ENCODE results near the gene UGGT2. TPM values are rescaled to one million over a fixed set of nuclear protein-coding genes. Genes with fewer than 3 reads are reported as not detected.

UGGT2 gene
- total and polyA plus RNA-seq, 9 of the 15 experiments (the other 6 are each of a cell fraction or from before 2014, with no cell fraction given): 3.5 to 24.5 (median 18.3) TPM

DNA sequence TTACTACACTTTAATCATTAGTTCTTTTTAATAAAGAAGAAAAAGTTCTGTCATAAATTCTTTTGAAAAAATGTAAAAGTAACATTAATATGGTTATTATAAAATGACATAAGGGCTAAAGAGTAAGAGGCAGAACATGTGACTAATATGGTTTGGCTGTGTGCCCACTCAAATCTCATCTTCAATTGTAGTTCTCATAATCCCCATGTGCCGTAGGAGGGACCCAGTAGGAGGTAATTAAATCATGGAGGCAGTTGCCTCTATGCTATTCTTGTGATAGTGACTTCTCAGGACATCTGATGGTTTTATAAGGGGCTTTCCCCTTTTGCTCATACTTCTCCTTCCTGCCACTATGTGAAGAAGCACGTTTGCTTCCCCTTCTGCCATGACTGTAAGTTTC lies 104.5 kb downstream of the UGGT2 start (continued):
- TF ChIP-seq BCL6 (CRISPR knock-in tag; IDR thresholded peaks at IDR 0.05): no peak

DNA sequence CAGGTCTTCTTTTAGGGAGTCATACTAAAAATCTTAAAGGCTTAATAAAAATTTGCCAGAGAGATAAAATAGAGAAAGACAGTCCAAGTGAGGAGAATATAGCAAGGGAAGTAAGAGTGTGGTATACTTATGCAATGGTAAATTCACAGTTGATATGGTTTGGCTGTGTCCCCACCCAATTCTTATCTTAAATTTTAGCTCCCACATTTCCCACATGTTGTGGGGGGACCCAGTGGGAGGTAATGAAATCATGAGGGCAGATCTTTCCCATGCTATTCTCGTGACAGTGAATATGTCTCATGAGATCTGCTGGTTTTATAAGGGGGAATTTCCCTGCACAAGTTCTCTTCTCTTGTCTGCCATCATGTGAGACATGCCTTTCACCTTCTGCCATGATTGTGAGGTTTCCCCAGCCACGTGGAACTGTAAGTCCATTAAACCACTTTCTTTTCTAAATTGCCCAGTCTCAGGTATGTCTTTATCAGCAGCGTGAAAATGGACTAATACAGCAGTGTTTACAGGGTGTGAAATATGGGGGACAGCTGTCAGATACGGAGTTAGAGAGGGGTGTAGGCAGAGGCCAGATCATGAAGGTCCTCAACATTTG lies 115.4 kb downstream of the UGGT2 start:
- Histone ChIP-seq H3K79me2 (ENCODE audit: control insufficient read depth, insufficient read depth, low read length) (no peaks in the 10 kb centered on the region), H3K9me3 (replicated peaks; ENCODE audit: control insufficient read depth, insufficient read depth, low read depth, low read length) (no peaks in the 10 kb centered on the region), H3K9me1 (ENCODE audit: control insufficient read depth, insufficient read depth, low read length) (no peaks in the 10 kb centered on the region), H3K27ac (ENCODE audit: extremely low read depth, low read depth, low read length) (no peak overlapping the region; the same call in 2 of the 3 replicates), H3K4me1 (replicated peaks in 1 of 2; ENCODE audit: control insufficient read depth in 2 of 2, insufficient read depth in 2 of 2, low read length in 2 of 2) (no peaks in the 10 kb centered on the region; a peak in 2 of 5 replicates), H3K9ac (ENCODE audit: insufficient read depth in 1 of 2, low read depth in 2 of 2, low read length in 2 of 2) (no peak overlapping the region), H3K36me3 (ENCODE audit: control insufficient read depth, insufficient read depth, low read length) (peaks cover 43% of the 10 kb centered on the region; the same call in 2 of the 3 replicates), H2AFZ (ENCODE audit: low read depth, low read length) (0 out of 2 replicates have a peak overlapping the region, but pooled peaks have one; percentile 32), H4K20me1 (replicated peaks; ENCODE audit: control insufficient read depth, insufficient read depth, low read length) (no peaks in the 10 kb centered on the region), H3K4me2 (ENCODE audit: insufficient read depth, low read length) (no peak overlapping the region), H3K4me3 (no peak overlapping the region), H3K27me3 (ENCODE audit: control insufficient read depth in 2 of 2, insufficient read depth in 2 of 2, low read length in 2 of 2) (no peaks in the 10 kb centered on the region)
- WGBS (ENCODE audit: insufficient coverage, low coverage, missing lambda C conversion rate): 36% methylated on average over 4 of the region's 4 CpGs
- ChIA-PET POLR2A (no interaction called here), CTCF (ENCODE audit: low intra/inter-chr PET ratio) (no interaction called here)
- no peak for FAIRE-seq
- no TSS peak for BruUV-seq (replicated peaks)
- peak; percentile 51 for ATAC-seq
- in situ Hi-C loops (cut with MboI) (no loop called here), intact Hi-C loops (cut with micrococcal nuclease) (no loop called here)
- peak in 1 of 4 experiments; percentile 26 for DNase-seq (ENCODE audit: extremely low read depth in 1 of 4, low spot score in 3 of 4)
- TF ChIP-seq TSC22D4 (tag; IDR thresholded peaks at IDR 0.05) (no peak), YY1 (IDR thresholded peaks at IDR 0.05; ENCODE audit: borderline replicate concordance in 1 of 3, control insufficient read depth in 1 of 3, extremely low read depth in 1 of 3, insufficient read depth in 3 of 3, insufficient read length in 1 of 3, insufficient replicate concordance in 2 of 3, low read depth in 1 of 3, low read length in 2 of 3) (no peak), STAT5A (IDR thresholded peaks at IDR 0.05; ENCODE audit: borderline replicate concordance, low read length) (no peak), ZNF644 (tag; IDR thresholded peaks at IDR 0.05; ENCODE audit: low read depth) (no peak), L3MBTL2 (IDR thresholded peaks at IDR 0.05) (peak; percentile 66; the same call in 1 of the 2 replicates), SPI1 (IDR thresholded peaks at IDR 0.05; ENCODE audit: borderline replicate concordance, low read depth, low read length) (no peak), ZNF75A (CRISPR knock-in tag; IDR thresholded peaks at IDR 0.05) (peak; percentile 85)
- TF ChIP-seq, protein P1, sequence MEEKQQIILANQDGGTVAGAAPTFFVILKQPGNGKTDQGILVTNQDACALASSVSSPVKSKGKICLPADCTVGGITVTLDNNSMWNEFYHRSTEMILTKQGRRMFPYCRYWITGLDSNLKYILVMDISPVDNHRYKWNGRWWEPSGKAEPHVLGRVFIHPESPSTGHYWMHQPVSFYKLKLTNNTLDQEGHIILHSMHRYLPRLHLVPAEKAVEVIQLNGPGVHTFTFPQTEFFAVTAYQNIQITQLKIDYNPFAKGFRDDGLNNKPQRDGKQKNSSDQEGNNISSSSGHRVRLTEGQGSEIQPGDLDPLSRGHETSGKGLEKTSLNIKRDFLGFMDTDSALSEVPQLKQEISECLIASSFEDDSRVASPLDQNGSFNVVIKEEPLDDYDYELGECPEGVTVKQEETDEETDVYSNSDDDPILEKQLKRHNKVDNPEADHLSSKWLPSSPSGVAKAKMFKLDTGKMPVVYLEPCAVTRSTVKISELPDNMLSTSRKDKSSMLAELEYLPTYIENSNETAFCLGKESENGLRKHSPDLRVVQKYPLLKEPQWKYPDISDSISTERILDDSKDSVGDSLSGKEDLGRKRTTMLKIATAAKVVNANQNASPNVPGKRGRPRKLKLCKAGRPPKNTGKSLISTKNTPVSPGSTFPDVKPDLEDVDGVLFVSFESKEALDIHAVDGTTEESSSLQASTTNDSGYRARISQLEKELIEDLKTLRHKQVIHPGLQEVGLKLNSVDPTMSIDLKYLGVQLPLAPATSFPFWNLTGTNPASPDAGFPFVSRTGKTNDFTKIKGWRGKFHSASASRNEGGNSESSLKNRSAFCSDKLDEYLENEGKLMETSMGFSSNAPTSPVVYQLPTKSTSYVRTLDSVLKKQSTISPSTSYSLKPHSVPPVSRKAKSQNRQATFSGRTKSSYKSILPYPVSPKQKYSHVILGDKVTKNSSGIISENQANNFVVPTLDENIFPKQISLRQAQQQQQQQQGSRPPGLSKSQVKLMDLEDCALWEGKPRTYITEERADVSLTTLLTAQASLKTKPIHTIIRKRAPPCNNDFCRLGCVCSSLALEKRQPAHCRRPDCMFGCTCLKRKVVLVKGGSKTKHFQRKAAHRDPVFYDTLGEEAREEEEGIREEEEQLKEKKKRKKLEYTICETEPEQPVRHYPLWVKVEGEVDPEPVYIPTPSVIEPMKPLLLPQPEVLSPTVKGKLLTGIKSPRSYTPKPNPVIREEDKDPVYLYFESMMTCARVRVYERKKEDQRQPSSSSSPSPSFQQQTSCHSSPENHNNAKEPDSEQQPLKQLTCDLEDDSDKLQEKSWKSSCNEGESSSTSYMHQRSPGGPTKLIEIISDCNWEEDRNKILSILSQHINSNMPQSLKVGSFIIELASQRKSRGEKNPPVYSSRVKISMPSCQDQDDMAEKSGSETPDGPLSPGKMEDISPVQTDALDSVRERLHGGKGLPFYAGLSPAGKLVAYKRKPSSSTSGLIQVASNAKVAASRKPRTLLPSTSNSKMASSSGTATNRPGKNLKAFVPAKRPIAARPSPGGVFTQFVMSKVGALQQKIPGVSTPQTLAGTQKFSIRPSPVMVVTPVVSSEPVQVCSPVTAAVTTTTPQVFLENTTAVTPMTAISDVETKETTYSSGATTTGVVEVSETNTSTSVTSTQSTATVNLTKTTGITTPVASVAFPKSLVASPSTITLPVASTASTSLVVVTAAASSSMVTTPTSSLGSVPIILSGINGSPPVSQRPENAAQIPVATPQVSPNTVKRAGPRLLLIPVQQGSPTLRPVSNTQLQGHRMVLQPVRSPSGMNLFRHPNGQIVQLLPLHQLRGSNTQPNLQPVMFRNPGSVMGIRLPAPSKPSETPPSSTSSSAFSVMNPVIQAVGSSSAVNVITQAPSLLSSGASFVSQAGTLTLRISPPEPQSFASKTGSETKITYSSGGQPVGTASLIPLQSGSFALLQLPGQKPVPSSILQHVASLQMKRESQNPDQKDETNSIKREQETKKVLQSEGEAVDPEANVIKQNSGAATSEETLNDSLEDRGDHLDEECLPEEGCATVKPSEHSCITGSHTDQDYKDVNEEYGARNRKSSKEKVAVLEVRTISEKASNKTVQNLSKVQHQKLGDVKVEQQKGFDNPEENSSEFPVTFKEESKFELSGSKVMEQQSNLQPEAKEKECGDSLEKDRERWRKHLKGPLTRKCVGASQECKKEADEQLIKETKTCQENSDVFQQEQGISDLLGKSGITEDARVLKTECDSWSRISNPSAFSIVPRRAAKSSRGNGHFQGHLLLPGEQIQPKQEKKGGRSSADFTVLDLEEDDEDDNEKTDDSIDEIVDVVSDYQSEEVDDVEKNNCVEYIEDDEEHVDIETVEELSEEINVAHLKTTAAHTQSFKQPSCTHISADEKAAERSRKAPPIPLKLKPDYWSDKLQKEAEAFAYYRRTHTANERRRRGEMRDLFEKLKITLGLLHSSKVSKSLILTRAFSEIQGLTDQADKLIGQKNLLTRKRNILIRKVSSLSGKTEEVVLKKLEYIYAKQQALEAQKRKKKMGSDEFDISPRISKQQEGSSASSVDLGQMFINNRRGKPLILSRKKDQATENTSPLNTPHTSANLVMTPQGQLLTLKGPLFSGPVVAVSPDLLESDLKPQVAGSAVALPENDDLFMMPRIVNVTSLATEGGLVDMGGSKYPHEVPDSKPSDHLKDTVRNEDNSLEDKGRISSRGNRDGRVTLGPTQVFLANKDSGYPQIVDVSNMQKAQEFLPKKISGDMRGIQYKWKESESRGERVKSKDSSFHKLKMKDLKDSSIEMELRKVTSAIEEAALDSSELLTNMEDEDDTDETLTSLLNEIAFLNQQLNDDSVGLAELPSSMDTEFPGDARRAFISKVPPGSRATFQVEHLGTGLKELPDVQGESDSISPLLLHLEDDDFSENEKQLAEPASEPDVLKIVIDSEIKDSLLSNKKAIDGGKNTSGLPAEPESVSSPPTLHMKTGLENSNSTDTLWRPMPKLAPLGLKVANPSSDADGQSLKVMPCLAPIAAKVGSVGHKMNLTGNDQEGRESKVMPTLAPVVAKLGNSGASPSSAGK (IDR thresholded peaks at IDR 0.05): peak; percentile 74
